ENCODE results near the gene SRPX2.
A peak's percentile ranks its signal among the peaks of the same experiment; 100 is the strongest.

DNA sequence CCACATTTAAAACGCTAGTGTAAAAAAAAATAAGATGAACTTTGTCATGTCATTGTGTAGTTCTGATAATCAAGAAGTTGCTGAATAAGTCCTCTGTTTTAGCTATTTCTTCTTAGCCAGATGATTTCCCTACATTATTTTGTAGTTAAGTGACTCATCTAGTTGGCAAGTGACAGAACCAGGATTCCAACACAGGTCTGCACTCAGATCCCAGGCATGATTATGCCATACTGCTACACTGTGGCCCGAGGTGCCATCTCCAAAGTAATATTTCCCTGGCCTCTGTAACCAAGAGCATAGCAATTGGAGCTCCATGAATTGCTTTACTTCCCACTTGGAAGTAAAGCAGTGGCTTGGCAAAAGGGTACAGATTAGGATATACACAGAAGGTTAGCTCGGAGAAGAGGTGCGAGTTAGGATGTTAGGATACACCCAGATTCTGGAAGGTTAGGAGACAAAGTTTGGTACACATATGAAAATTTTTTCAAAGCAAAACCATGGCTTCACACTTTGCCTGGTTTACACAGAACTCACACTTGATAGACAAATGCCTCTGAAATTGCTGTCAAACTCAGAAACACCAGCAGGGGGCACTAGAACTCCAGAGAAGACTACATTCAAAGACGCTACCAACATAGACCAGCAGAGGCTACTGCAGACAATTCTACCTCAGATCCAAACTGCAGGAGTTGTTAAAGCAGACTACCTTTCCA, 41.4 kb downstream of the SRPX2 start:
- TF ChIP-seq CTCF (IDR thresholded peaks at IDR 0.05; ENCODE audit: borderline replicate concordance, extremely low read depth, low read length, poor library complexity, severe bottlenecking) (peak; percentile 76), EZH2 (IDR thresholded peaks at IDR 0.05; ENCODE audit: borderline replicate concordance, low read depth, low read length, severe bottlenecking) (no peak)

Measured in DND-41 (cell line).